NCI-H510A (cell line): Measurements from ENCODE around the gene CCDC18.
A peak's percentile ranks its signal among the peaks of the same experiment; 100 is the strongest.
"Not testable (repeated sequence)": the region's sequence is repeated elsewhere in the genome, so short reads cannot be mapped to it uniquely, and the experiment has no call there.

ENCODE experiments used
- DNase-seq: peaks from one replicate; lab custom pipeline; 2025; lab: John Stamatoyannopoulos, UW

Gene CCDC18

DNA sequence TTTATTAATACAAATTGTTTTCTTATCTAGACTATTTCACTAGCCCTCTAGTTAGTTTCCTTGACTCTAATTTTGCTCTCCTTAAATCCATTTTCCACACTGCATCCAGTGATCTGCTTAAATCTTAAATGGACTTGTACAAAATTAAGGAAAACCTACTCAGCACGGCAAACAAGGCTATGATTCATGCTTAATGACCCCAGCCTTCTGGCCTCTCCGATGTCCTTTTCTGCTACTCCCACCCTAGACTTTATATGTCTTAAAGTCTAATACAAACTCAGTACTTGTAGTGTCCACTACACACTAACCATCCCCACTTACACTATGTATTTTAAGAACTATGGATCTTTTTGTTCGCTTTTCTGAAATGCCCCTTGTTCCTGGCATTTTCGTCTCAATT lies 2.5 kb upstream of the CCDC18 start:
- no peak for DNase-seq

- no peak for DNase-seq
Measured at GRCh38 chr1:93178418-93178817, 2.1 kb upstream of the CCDC18 start.

DNA sequence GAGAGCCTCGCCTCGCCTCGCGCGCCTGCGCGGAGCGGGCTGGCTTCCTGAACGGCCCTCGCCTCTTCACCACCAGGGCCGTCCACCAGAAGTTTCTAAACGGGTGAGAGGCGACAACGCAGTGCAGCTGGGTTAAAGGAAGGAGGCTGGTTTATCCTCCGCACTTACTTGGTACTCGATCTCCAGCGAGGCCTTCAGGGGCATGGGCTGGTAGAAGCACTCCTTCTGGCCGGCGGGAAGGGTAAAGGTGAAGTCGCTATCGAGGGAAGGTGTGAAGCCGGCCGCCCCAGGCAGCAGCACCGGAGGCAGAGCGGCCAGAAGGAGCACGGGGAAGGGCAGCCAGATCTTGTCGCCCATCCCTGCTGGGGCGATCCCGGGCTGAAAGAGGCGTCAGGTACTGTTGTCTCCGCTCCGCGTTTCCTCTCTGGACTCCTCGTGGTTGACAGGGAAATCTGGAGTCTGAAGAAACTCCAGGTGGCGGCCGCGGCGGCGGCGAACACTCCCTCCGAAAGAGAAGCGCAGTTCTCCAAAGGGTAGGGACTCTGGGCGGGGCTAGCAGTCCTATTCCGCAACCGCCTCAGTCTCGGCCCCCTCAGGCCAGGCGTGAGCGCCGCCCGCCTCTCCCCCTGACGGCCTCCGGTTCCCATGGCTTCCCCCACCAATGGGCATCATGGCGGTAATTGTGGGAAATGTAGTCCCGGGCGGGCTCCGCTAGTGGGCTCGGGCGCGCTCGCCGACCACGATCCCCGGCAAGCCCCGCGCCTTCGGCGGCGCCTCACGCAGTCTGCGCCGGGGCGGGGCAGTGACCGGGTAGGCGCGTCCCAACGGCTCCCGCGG lies 420 bp upstream of the CCDC18 start, which contains the start of gene TMED5:
TSS of gene TMED5 (minus strand) at position 528 of the 837 bp plus-strand sequence. CDS start at position 357, 171 bp downstream.
- DNase-seq = peak; percentile 99

DNA sequence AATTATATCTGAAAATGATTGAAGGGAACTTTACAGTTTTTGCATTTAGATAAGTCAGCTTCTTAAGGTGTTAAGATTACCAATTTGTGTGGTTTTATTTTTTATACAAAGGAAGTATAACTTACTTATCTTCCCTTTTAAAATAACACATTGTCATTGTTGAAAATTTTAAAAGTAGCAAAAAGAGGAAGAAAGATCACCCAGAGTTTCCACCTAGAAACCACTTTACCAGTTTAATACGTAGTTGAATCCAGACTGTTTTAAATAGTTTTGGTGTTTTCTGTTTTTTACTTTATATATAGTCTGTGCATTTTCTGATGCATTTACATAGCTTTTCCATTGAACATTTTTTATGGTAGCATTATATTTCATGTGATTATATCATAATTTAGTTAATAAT lies 6.1 kb downstream of the CCDC18 start:
- DNase-seq = no peak

- DNase-seq = no peak
Measured at GRCh38 chr1:93190432-93190831, 9.9 kb downstream of the CCDC18 start.

- no peak for DNase-seq
Measured at GRCh38 chr1:93194231-93194990, 13.9 kb downstream of the CCDC18 start.

GRCh38 chr1:93196591-93196990 lies 16.1 kb downstream of the CCDC18 start:
- DNase-seq = no peak

DNA sequence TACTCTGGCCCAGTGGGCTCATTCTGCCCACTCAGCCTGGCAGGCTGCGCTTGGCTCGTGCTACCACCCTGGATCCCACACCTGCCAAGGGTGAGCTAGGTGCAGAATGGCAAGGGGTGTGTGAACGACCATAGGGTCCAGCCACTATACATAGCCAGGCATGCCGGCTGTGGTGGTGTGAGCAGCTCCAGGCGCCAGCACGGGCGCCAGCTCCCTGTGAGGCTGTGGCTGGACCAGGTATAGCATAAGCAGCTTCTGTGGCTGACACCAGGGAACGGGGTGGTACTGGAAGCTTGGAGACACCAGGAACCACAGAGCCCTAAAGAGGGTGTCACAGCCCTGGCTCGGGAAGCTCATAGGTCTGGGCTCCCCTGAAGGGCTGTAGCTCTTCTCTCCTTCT lies 18.6 kb downstream of the CCDC18 start:
- DNase-seq = no peak

- DNase-seq = no peak
Measured at GRCh38 chr1:93200086-93200620, 19.6 kb downstream of the CCDC18 start.

- no peak for DNase-seq
Measured at GRCh38 chr1:93200714-93201113, 20.2 kb downstream of the CCDC18 start.

DNA sequence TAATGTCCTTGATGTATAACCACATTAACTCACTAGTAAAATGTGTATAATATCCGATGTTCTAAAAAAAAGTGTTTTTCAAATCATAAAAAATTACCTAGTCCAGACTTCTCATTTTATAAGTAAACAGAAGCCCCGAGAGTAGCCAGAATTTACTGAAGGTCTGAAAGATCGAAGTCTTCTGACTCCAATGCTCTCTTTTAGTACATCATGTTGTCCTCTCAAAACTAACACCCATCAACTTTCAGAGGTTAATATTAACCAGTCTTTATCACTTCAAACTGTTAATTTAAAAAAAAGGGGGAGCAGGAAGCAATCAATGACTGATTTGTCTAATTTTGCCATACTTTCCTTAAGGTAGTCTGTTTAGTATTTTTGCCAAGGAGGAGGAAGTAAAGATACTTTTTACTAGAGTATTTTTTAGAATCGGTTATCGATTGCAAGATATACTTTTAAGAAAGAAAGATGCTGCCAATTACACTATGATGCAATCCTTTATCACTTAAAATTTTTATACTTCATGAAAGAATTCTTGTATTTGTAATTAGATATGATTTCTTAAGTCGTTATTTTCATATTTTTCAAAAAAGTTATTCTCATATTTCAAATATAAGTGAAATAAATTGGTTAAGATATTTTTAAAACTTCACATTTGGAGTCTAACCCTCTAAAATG lies 25.5 kb downstream of the CCDC18 start:
- no peak for DNase-seq

- DNase-seq = no peak
Measured at GRCh38 chr1:93206567-93206954, 26.0 kb downstream of the CCDC18 start.

- DNase-seq = no peak
Measured at GRCh38 chr1:93207211-93207610, 26.7 kb downstream of the CCDC18 start.

DNA sequence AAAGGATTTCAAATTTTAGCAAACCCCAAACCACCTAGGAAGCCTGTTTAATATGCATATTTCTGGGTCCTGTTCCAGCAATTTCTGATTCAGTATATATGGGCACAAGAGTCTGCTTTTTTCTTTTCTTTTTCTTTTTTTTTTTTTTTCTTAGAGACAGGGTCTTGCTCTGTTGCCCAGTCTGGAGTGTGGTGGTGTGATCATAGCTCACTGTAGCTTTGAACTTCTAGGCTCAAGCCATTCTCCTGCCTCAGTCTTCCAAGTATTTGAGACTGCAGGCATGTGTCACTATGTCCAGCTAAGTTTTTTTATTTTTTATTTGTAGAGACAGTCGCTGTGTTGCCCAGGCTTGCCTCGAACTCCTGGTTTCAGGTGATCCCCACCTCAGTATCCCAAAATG lies 34.8 kb downstream of the CCDC18 start:
- DNase-seq = no peak

DNA sequence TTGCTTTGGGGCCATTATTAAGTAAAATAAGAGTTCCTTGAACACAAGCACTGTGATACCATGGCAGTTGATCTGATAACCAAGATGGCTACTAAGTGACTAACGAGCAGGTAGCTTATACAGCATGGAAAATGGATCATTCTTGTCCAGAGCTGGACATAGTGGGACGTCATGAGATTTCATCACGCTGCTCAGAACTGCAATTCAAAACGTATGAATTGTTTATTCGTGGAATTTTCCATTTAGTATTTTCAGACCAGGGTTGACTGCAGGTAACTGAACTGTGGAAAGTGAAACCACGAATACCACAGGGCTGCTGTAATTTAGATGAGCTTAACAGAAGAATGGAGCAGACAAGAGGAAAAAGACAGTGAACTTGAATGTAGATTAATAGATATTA lies 38.9 kb downstream of the CCDC18 start:
- DNase-seq = no peak

DNA sequence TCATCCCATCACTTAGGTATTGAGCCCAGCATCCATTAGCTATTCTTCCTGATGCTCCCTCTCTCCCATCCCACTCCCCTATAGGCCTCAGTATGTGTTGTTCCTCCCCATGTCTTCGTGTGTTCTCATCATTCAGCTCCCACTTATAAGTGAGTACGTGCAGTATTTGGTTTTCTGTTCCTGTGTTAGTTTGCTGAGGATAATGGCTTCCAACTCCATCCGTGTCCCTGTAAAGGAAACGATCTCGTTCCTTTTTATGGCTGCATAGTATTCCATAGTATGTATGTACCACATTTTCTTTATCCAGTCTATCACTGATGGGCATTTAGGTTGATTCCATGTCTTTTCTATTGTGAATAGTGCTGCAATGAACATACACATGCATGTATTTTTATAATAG lies 40.2 kb downstream of the CCDC18 start:
- DNase-seq = not testable (repeated sequence)

DNA sequence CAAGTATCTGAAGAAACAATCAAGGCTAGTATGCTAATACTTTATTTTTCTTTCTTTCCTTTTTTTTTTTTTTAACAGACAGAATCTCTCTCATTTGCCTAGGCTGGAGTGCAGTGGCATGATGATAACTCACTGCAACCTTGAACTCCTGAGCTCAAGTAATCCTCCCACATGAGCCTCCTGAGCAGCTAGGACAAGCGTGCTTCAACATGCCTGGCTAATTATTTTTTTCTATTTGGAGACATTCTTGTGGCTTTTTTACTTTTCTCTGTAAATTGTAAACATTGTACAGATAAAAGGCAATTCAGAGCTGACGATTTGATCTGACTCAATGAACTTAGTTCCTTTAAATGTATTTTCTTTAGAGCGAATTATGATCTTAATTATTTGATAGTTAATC lies 41.4 kb downstream of the CCDC18 start:
- DNase-seq = no peak

DNA sequence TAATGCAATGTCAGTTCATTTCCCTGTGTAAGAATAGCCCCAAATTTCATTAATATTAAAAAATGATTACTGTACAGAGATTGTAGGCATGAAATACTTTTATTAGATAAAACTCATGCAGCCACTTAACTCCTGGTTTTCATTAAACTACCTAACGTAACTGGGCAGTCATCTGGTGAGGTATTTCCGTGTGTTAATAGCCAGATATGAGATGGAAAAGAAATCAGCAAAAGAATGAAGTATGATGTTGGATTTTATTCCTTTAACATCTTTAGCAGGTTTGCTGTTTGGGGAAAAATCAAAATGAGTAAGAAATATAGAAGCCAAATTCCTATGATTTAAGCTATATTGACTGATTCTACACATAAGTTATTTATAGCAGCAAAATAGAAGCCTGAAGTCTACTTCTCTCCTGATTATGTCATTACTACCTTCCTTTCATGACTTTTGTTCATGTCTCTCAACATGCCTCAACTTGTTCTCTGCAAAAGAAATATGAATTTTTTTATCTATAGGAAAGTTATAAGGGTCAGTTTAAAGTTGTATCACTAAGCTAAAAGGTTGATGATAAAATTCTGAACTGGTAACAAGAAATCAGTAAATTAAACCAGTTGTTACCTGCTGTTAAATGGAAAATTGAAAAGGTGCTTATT lies 42.6 kb downstream of the CCDC18 start:
- no peak for DNase-seq

DNA sequence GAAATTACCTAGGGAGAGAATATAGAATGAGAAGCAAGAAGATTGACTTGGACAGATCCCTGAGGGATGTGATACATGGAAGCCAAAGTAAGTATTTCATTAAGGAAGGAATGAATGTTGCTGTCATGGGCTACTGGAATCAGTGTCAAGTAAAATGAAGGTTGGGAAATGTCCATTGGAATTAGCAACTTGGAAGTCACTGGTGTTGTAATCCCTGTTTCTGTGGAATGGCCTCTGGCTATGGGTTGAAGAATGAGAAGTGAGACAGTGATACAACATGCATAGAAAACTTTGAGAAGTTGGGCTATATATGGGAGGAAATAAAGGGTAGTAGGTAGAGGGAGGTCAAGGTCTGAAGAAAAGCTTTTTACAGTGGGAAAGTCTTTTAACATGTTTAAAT lies 54.7 kb downstream of the CCDC18 start:
- DNase-seq = no peak

DNA sequence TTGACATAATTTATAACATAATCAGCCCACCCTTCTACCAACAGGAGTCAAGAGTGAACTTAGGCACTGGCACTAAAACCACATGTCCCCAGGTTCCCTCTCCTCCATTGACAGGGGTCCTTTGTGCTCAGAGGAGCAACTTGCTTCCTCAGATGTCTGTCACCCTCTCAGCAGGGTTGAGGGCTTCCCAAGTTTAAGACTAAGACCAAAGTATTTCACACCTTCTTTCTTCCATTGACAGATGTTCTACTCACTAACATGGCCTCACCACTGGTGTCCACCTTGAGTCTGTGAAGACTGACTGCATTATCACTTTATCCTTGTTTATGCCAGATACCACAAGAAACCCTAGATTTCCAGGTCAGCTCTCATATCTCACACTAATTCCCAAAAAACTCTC lies 56.5 kb downstream of the CCDC18 start:
- no peak for DNase-seq

DNA sequence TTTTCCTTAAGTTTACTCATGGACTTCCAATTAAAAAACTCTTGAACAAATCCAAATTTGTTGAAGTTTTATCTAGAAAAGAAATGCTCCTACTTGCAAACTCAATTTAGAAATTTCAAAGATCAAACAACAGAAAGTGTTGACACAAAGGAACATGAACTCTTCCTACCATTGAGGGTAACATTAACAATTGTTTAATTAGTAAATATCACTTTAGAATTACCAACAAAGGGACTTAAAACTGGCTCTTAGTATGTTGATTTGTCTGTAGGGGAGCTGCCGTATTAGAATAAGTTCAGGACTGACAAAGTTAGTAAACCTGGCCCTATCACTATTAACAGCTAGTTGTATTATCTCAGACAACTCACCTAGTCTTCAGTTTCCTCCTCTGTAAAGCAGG lies 57.9 kb downstream of the CCDC18 start:
- no peak for DNase-seq

- no peak for DNase-seq
Measured at GRCh38 chr1:93239863-93240262, 59.3 kb downstream of the CCDC18 start.
